Measurements from ENCODE around the gene TSN.
A peak's percentile ranks its signal among the peaks of the same experiment; 100 is the strongest.
"Not testable (repeated sequence)": the region's sequence is repeated elsewhere in the genome, so short reads cannot be mapped to it uniquely, and the experiment has no call there.

Gene TSN

DNA sequence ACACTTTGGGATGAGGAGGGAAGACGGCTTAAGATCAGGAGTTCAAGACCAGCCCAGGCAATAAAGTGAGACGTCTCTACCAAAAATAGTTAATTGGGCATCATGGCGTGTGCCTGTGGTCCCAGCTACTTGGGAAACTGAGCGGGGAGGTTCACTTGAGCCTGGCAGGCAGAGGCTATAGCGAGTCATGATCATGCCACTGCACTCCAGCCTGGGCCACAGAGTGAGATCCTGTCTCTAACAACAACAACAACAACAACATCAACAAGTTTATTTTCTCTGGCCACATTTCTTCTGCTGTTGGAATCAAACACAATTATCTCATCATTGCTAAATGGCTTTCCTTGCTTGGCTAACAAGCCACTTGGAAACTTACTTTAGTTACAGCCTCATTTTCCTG lies 32.1 kb upstream of the TSN start:
- TF ChIP-seq, protein P1, sequence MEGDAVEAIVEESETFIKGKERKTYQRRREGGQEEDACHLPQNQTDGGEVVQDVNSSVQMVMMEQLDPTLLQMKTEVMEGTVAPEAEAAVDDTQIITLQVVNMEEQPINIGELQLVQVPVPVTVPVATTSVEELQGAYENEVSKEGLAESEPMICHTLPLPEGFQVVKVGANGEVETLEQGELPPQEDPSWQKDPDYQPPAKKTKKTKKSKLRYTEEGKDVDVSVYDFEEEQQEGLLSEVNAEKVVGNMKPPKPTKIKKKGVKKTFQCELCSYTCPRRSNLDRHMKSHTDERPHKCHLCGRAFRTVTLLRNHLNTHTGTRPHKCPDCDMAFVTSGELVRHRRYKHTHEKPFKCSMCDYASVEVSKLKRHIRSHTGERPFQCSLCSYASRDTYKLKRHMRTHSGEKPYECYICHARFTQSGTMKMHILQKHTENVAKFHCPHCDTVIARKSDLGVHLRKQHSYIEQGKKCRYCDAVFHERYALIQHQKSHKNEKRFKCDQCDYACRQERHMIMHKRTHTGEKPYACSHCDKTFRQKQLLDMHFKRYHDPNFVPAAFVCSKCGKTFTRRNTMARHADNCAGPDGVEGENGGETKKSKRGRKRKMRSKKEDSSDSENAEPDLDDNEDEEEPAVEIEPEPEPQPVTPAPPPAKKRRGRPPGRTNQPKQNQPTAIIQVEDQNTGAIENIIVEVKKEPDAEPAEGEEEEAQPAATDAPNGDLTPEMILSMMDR (IDR thresholded peaks at IDR 0.05; ENCODE audit: low read depth, low read length, missing control alignments) = no peak
- Histone ChIP-seq H3K27ac (no peak overlapping the region), H3K4me3 (ENCODE audit: low read depth, low read length) (no peak overlapping the region), H3K36me3 (replicated peaks) (peaks cover 13% of the 10 kb centered on the region), H3K27me3 (replicated peaks) (no peaks in the 10 kb centered on the region)
- DNase-seq = no peak
- in situ Hi-C loops (cut with HindIII; ENCODE audit: low pct_ligation_motif_present, low sequenced_read_pairs) = no loop called here

- in situ Hi-C loops (cut with HindIII; ENCODE audit: low pct_ligation_motif_present, low sequenced_read_pairs) = no loop called here
- Histone ChIP-seq H3K27me3 (replicated peaks) (no peaks in the 10 kb centered on the region), H3K36me3 (replicated peaks) (peaks cover 48% of the 10 kb centered on the region), H3K27ac (no peak overlapping the region), H3K4me3 (ENCODE audit: low read depth, low read length) (no peak overlapping the region)
- DNase-seq = no peak
- TF ChIP-seq, protein P1 (IDR thresholded peaks at IDR 0.05; ENCODE audit: low read depth, low read length, missing control alignments) = no peak
These were observed 28.1 kb upstream of the TSN start for GRCh38 chr2:121727332-121727731.

DNA sequence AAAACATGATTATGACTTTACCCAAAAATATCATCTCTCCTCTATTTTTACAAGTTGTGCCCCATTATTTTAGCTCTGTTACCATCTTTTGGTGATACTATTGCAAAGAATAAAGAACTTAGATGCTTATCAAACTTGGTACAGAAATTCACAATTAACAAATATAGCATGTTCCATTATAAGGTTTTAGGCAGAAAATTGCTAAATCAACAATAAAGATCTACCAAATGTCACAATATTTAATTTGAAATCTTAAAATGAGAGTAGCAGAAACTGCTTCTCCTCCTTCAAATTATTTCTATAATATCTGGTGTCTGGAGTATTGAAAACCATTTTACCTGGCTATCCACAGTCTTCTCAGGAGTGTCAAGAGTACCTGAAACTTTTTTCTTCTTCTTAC lies 27.5 kb upstream of the TSN start:
- no peaks in the 10 kb centered on the region for H3K27me3 ChIP-seq (replicated peaks)
- peaks cover 53% of the 10 kb centered on the region for H3K36me3 ChIP-seq (replicated peaks)
- in situ Hi-C loops (cut with HindIII; ENCODE audit: low pct_ligation_motif_present, low sequenced_read_pairs) = no loop called here
- no peak overlapping the region for H3K27ac ChIP-seq
- H3K4me3 ChIP-seq (ENCODE audit: low read depth, low read length) = no peak overlapping the region
- TF ChIP-seq, protein P1 (IDR thresholded peaks at IDR 0.05; ENCODE audit: low read depth, low read length, missing control alignments) = no peak
- DNase-seq = no peak

DNA sequence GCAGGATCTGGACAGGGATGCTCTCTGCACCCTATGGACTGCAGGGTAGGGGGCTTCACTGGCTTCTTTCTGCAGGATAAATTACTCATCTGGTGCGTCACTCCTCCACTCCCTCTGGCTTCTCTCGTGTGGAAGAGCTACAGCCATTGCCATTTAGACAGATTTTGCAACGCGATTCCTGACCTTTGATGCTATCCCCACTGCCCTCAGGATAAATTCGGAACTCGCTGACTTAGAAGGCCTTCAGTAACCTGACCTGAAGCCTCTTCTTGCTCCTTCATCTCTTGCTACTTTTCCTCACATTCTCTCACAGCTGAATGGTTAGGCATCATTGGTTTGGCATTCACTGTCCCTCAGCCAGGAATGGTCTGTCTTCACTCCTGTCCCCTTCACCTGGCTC lies 24.1 kb upstream of the TSN start:
- Histone ChIP-seq H3K27ac (no peak overlapping the region), H3K27me3 (replicated peaks) (no peaks in the 10 kb centered on the region), H3K4me3 (ENCODE audit: low read depth, low read length) (no peak overlapping the region), H3K36me3 (replicated peaks) (peaks cover 70% of the 10 kb centered on the region)
- TF ChIP-seq, protein P1 (IDR thresholded peaks at IDR 0.05; ENCODE audit: low read depth, low read length, missing control alignments) = no peak
- in situ Hi-C loops (cut with HindIII; ENCODE audit: low pct_ligation_motif_present, low sequenced_read_pairs) = no loop called here
- DNase-seq = no peak

- H3K27ac ChIP-seq; in situ Hi-C loops (cut with HindIII; ENCODE audit: low pct_ligation_motif_present, low sequenced_read_pairs); DNase-seq; H3K27me3 ChIP-seq (replicated peaks); H3K4me3 ChIP-seq (ENCODE audit: low read depth, low read length): not testable (repeated sequence)
- peaks cover 46% of the 10 kb centered on the region for H3K36me3 ChIP-seq (replicated peaks)
These were observed 20.9 kb upstream of the TSN start for GRCh38 chr2:121734544-121734943.

DNA sequence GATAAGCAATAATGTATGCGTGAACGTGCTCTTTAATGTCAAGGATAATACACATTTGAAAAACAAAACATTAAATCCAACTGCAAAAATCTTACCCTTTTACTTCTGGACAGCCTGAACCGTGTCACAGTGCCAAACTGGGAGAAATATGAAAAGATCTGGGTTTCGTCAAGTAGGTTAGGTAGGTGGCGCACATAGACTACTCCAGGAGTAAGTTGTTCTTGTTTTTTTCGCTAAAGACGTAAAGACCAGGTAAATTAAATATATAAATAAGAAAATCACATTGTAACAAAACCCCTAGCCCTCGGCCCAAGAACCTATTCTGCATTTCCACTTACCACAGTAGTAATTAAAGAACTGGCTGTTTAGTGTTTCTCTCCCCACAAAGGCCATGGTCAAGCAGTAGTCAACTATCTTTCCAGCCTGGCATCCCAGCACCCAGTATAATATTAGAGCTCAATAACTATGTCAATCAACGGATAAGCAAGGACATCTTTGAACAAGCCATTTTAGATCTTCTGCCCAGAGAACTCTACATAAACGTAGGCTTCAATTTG lies 19.9 kb upstream of the TSN start:
- DNase-seq = no peak
- H3K27ac ChIP-seq = peak overlapping the region; percentile 48

More for the DNA sequence above, 19.9 kb upstream of the TSN start:
- TF ChIP-seq, protein P1 (IDR thresholded peaks at IDR 0.05; ENCODE audit: low read depth, low read length, missing control alignments) = peak; percentile 7
- in situ Hi-C loops (cut with HindIII; ENCODE audit: low pct_ligation_motif_present, low sequenced_read_pairs) = no loop called here
- H3K27me3 ChIP-seq (replicated peaks) = no peaks in the 10 kb centered on the region
- peaks cover 35% of the 10 kb centered on the region for H3K36me3 ChIP-seq (replicated peaks)
- peak overlapping the region; percentile 98 for H3K4me3 ChIP-seq (ENCODE audit: low read depth, low read length)
